Activated T-helper 17 cell treated with anti-CD3 and anti-CD28 coated beads, Interleukin-2, amount 50 U/mL, for 72 hours (primary cell): ENCODE results near the gene PHF12. TPM values are rescaled to one million over a fixed set of nuclear protein-coding genes. Genes with fewer than 3 reads are reported as not detected.

Source experiments
- ATAC-seq: fragments of 150-1000 bp; cut with Tn5 transposase; replicated peaks from 2 replicates; pipeline ENCODE4 v1.10.0; 2021; ENCODE audit warnings: mild to moderate bottlenecking, moderate library complexity
- H3K27ac Mint-ChIP-seq: one replicate; pipeline ENCODE4 v1.8.0; 2022; ENCODE audit warnings: mixed read lengths
- H3K27me3 Mint-ChIP-seq: one replicate; pipeline ENCODE4 v1.8.0; 2022; ENCODE audit warnings: mixed read lengths
- H3K36me3 Mint-ChIP-seq: one replicate; pipeline ENCODE4 v1.8.0; 2022; ENCODE audit warnings: low read depth, mild to moderate bottlenecking, mixed read lengths
- H3K4me1 Mint-ChIP-seq: one replicate; pipeline ENCODE4 v1.8.0; 2022; ENCODE audit warnings: mixed read lengths
- H3K4me3 Mint-ChIP-seq: one replicate; pipeline ENCODE4 v1.8.0; 2022; ENCODE audit warnings: mild to moderate bottlenecking, mixed read lengths
- H3K9me3 Mint-ChIP-seq: one replicate; pipeline ENCODE4 v1.8.0; 2022; ENCODE audit warnings: mixed read lengths
- total RNA-seq, 2 donors: library from RNA; stranded (reverse); gene quantifications; one replicate each; pipeline ENCODE4 v1.2.3, GENCODE V29; 2022

The PHF12 gene
- total RNA-seq, result 10 to 100 TPM; 56.9 to 60.2 TPM

DNA sequence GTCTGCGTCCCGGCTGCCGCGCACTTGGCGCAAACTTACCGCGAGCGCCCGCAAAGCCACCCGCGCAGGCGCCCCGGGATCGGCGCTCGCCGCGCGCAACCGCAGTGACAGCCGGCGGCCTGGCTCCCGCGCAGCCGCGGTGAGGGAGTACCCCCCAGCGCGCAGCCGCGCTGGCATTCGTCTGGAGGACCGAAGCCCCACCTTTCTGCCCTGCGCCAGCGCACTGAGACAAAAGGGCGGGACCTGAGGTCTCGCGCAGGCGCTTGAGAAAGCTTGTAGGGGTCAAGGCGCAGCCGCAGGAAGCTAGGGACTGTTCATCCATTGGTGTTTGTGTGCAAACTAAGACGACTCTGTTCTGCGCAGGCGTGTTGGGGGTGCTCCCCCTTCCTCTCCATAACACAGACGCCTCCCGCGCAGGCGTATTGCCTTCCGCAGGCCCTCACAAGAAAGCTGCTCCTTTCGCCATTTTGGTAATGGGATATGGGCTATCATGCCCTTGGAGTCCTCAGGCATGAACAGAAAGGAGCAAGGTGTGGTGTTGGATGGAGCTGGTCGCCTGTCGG lies at the start of gene PHF12:
TSS of gene PHF12 (minus strand) at position 91 of the 563 bp plus-strand sequence. CDS start 558 bp downstream, outside the sequence.
- H3K27ac Mint-ChIP-seq, result peak within 1 kb of the TSS; percentile 80
- H3K4me1 Mint-ChIP-seq, result peaks cover 12% of the 10 kb centered on the region
- no peaks in the 10 kb centered on the region for H3K27me3 Mint-ChIP-seq
- H3K36me3 Mint-ChIP-seq, result peaks cover 42% of the 10 kb centered on the region
- no peaks in the 10 kb centered on the region for H3K9me3 Mint-ChIP-seq
- H3K4me3 Mint-ChIP-seq, result peak within 1 kb of the TSS; percentile 97
- peak; percentile 74 for ATAC-seq

DNA sequence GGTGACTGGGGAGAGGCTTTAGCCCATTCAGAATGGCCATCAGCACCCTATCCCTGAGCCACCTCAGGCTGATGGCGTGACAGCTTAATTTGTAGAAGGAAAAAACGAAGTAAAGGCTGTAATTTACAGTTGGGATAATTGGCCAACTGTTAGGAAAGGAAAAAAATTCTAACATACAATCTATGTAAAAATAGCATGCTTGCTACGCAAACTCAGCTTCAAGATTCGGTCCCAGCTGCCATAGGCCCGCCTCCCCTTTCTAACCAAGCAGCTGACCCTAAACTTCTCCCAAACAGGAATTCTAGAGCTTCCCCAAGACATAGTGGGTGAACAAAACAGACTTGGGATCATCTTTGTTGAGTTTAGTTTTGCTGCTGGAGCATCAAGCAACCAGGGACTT lies 49.7 kb upstream of the PHF12 start:
- Mint-ChIP-seq H3K27me3 (peaks cover 26% of the 10 kb centered on the region), H3K4me1 (no peaks in the 10 kb centered on the region), H3K9me3 (no peaks in the 10 kb centered on the region), H3K36me3 (no peaks in the 10 kb centered on the region), H3K4me3 (no peak overlapping the region), H3K27ac (no peak overlapping the region)
- no peak for ATAC-seq

DNA sequence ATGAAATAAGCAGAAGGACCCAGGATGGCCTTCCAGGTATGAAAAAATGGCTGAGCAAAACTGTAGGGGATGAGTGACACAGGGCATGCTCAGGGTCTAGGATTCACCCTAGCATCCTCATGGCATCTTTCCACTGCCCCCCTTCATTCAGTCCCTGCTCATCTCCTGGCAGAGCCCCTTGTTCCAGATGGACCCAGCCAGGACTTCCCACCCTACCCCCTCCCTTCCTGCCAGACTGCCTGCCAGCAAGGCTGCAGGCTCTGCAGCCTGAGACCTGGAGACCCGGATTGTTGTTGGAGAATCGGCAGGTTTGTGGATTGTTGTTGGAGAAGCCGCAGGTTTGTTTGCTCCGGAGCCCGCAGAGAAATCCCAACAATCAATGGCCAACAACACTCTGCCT lies 47.9 kb upstream of the PHF12 start:
- H3K36me3 Mint-ChIP-seq, result no peaks in the 10 kb centered on the region
- H3K4me1 Mint-ChIP-seq, result no peaks in the 10 kb centered on the region
- no peak for ATAC-seq

DNA sequence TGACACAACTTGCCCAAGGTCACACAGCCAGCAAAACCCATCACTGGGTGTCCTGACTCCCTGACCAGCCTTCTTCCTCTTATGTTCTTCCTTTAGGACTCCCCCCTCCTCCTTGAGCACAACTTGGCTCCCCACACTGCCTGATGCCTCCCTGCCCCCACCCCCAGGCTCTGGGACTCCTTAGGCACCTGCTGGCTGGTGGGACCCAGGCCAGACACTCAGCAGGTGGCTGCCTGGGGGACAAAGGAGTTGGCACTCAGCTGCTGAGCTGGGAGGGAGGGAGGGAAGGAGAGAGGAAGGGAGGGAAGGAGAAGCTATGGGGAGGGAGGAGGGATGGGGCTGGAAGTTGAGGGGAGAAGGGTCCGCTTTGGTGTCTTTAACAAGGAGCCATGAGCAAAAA lies 46.5 kb upstream of the PHF12 start:
- peaks cover 13% of the 10 kb centered on the region for H3K27me3 Mint-ChIP-seq

More for the DNA sequence above, 47.9 kb upstream of the PHF12 start:
- H3K9me3 Mint-ChIP-seq, result no peaks in the 10 kb centered on the region
- H3K27ac Mint-ChIP-seq, result no peak overlapping the region
- no peak overlapping the region for H3K4me3 Mint-ChIP-seq
- peaks cover 22% of the 10 kb centered on the region for H3K27me3 Mint-ChIP-seq

DNA sequence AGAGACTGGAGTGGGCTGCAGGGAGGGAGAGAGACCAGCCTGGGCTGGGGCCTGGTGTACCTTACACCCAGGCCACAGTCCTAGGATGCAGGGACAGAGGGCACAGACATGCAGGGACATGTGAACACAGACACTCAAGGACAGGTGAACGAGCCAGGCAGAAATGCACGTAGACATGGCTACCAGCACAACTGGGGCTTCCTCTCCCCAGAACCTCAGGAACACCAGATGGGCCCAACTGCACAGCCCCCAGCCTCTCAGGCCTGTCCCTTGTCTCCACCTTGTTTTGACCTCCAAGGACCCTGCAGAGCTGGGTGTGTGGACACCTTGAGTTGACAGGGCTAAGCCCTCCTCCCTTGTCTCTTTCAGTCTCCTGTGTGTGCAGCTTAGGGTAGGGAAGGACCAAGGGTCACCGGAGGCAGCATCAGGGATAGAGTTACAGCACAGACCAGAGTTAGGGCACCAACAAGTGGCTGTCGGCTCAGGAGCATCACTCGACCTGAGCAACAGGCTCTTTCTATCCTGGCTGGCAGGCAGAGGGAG lies 45.3 kb upstream of the PHF12 start:
- no peak overlapping the region for H3K27ac Mint-ChIP-seq
- H3K9me3 Mint-ChIP-seq, result no peaks in the 10 kb centered on the region
- no peaks in the 10 kb centered on the region for H3K4me1 Mint-ChIP-seq
- ATAC-seq, result no peak
- no peaks in the 10 kb centered on the region for H3K36me3 Mint-ChIP-seq
- H3K27me3 Mint-ChIP-seq, result peaks cover 11% of the 10 kb centered on the region
- no peak overlapping the region for H3K4me3 Mint-ChIP-seq

More for the DNA sequence above, 46.5 kb upstream of the PHF12 start:
- Mint-ChIP-seq H3K9me3 (no peaks in the 10 kb centered on the region), H3K4me3 (no peak overlapping the region), H3K27ac (no peak overlapping the region), H3K36me3 (no peaks in the 10 kb centered on the region), H3K4me1 (no peaks in the 10 kb centered on the region)
- no peak for ATAC-seq

DNA sequence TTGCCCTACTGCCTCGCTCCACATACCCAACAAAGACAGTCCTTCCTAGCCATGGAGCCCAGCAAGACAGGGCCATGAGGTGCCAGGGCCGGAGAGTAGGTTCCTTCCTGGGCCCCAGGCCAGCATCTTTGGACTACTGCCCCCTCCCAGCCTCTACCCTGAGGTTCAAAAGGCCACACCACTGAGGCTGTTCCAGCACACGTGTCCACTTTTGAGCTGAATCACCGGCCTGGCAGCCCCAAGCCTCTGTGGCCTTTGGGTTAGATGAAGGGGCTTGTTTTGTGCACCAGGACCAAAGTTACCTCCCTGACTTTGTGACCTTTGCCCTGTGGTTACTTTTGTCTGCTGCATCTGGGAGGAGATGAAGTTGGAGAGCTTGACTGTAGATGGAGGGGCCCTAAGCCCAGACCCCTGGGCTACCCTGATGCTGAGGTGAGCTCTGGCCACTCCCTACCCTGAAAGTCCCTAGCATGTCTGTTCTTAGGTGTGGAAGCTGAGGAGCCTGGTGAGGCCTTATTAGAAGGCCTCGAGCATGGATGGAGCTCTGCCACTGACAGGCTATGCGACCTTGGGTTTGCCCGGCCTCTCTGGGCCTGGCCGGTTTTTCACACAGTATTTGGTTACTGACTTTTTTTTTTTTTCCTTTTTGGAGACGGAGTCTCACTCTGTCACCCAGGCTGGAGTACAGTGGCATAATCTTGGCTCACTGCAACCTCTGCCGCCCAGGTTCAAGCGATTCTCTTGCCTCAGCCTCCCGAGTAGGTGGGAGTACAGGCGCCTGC lies 42.5 kb upstream of the PHF12 start:
- ATAC-seq, result no peak

GRCh38 chr17:28992625-28993600 lies 41.6 kb upstream of the PHF12 start:
- H3K27me3 Mint-ChIP-seq, result peaks cover 7% of the 10 kb centered on the region
- no peaks in the 10 kb centered on the region for H3K36me3 Mint-ChIP-seq
- no peak for ATAC-seq
- H3K9me3 Mint-ChIP-seq, result no peaks in the 10 kb centered on the region
- H3K4me1 Mint-ChIP-seq, result no peaks in the 10 kb centered on the region
- no peak overlapping the region for H3K4me3 Mint-ChIP-seq
- no peak overlapping the region for H3K27ac Mint-ChIP-seq

More for the DNA sequence above, 42.5 kb upstream of the PHF12 start:
- no peaks in the 10 kb centered on the region for H3K36me3 Mint-ChIP-seq
- peaks cover 8% of the 10 kb centered on the region for H3K27me3 Mint-ChIP-seq
- H3K4me3 Mint-ChIP-seq, result no peak overlapping the region
- H3K27ac Mint-ChIP-seq, result no peak overlapping the region
- H3K9me3 Mint-ChIP-seq, result no peaks in the 10 kb centered on the region
- H3K4me1 Mint-ChIP-seq, result no peaks in the 10 kb centered on the region

- H3K27me3 Mint-ChIP-seq, result peaks cover 7% of the 10 kb centered on the region
- H3K27ac Mint-ChIP-seq, result no peak overlapping the region
- no peaks in the 10 kb centered on the region for H3K4me1 Mint-ChIP-seq
- H3K9me3 Mint-ChIP-seq, result no peaks in the 10 kb centered on the region
- no peaks in the 10 kb centered on the region for H3K36me3 Mint-ChIP-seq
- no peak overlapping the region for H3K4me3 Mint-ChIP-seq
- no peak for ATAC-seq
These were observed 40.9 kb upstream of the PHF12 start for GRCh38 chr17:28992185-28992584.

DNA sequence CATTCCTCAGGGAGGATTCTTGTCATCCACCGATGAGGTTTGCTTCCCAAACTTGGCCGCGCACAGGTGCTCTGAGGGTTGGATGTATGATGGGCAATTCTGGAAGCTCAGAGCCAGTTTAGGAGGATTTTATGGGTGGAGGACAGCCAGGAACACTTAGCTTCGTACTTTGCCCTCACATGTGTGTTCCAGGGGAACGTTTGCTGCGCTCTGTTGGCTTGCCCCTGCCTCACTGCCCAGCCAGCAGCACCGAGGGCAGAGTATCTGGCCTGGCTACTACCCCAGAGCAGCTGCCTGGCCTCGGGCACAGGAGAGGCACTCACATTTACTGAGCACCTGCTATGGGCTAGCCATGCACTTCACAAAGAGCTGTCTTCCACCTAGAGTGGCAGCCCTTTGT lies 40.5 kb upstream of the PHF12 start:
- ATAC-seq, result no peak
- H3K4me1 Mint-ChIP-seq, result no peaks in the 10 kb centered on the region
- H3K4me3 Mint-ChIP-seq, result no peak overlapping the region

GRCh38 chr17:28989028-28989427 lies 37.7 kb upstream of the PHF12 start:
- no peaks in the 10 kb centered on the region for H3K4me1 Mint-ChIP-seq
- H3K9me3 Mint-ChIP-seq, result no peaks in the 10 kb centered on the region
- no peaks in the 10 kb centered on the region for H3K36me3 Mint-ChIP-seq
- H3K27ac Mint-ChIP-seq, result no peak overlapping the region
- H3K27me3 Mint-ChIP-seq, result no peaks in the 10 kb centered on the region
- H3K4me3 Mint-ChIP-seq, result no peak overlapping the region
- no peak for ATAC-seq

More for the DNA sequence above, 40.5 kb upstream of the PHF12 start:
- Mint-ChIP-seq H3K27ac (no peak overlapping the region), H3K9me3 (no peaks in the 10 kb centered on the region), H3K36me3 (no peaks in the 10 kb centered on the region), H3K27me3 (peaks cover 5% of the 10 kb centered on the region)

- Mint-ChIP-seq H3K4me3 (no peak overlapping the region), H3K27me3 (no peaks in the 10 kb centered on the region), H3K36me3 (no peaks in the 10 kb centered on the region), H3K4me1 (no peaks in the 10 kb centered on the region), H3K9me3 (no peaks in the 10 kb centered on the region), H3K27ac (no peak overlapping the region)
- ATAC-seq, result no peak
These were observed 37.2 kb upstream of the PHF12 start for GRCh38 chr17:28988475-28988874.

- no peak overlapping the region for H3K4me3 Mint-ChIP-seq
- ATAC-seq, result no peak
- no peaks in the 10 kb centered on the region for H3K9me3 Mint-ChIP-seq
- peaks cover 14% of the 10 kb centered on the region for H3K4me1 Mint-ChIP-seq
- H3K27me3 Mint-ChIP-seq, result no peaks in the 10 kb centered on the region
- H3K36me3 Mint-ChIP-seq, result no peaks in the 10 kb centered on the region
- H3K27ac Mint-ChIP-seq, result no peak overlapping the region
These were observed 35.7 kb upstream of the PHF12 start for GRCh38 chr17:28986714-28987655.

- Mint-ChIP-seq H3K36me3 (no peaks in the 10 kb centered on the region), H3K9me3 (no peaks in the 10 kb centered on the region), H3K27me3 (no peaks in the 10 kb centered on the region), H3K4me1 (peaks cover 15% of the 10 kb centered on the region), H3K4me3 (no peak overlapping the region), H3K27ac (no peak overlapping the region)
- no peak for ATAC-seq
These were observed 34.8 kb upstream of the PHF12 start for GRCh38 chr17:28985950-28986713.
